ENCODE data around the gene DNAH8.

DNAH8 gene, protein sequence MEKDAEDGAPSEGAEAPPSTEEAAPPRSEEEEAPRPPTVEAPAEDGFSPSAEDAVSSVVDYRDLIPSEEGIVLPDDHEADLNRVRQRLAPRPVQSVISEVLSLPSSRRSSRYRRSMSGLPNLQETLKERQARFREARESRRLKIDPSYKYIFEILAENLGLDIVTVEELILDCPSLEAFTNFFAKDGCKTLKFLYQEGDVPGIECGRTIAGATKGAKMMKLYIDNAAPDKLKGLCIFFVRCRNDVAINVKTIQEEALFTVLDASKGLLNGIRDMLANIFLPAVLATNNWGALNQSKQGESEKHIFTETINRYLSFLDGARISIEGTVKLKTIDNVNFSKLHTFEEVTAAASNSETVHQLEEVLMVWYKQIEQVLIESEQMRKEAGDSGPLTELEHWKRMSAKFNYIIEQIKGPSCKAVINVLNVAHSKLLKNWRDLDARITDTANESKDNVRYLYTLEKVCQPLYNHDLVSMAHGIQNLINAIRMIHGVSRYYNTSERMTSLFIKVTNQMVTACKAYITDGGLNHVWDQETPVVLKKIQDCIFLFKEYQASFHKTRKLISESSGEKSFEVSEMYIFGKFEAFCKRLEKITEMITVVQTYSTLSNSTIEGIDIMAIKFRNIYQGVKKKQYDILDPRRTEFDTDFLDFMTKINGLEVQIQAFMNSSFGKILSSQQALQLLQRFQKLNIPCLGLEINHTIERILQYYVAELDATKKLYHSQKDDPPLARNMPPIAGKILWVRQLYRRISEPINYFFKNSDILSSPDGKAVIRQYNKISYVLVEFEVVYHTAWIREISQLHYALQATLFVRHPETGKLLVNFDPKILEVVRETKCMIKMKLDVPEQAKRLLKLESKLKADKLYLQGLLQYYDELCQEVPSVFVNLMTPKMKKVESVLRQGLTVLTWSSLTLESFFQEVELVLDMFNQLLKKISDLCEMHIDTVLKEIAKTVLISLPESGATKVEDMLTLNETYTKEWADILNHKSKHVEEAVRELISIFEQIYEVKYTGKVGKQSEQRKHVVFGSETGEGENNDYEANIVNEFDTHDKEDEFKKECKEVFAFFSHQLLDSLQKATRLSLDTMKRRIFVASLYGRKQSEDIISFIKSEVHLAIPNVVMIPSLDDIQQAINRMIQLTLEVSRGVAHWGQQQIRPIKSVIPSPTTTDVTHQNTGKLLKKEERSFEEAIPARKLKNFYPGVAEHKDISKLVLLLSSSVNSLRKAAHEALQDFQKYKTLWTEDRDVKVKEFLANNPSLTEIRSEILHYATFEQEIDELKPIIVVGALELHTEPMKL (N-terminal part only)

DNA sequence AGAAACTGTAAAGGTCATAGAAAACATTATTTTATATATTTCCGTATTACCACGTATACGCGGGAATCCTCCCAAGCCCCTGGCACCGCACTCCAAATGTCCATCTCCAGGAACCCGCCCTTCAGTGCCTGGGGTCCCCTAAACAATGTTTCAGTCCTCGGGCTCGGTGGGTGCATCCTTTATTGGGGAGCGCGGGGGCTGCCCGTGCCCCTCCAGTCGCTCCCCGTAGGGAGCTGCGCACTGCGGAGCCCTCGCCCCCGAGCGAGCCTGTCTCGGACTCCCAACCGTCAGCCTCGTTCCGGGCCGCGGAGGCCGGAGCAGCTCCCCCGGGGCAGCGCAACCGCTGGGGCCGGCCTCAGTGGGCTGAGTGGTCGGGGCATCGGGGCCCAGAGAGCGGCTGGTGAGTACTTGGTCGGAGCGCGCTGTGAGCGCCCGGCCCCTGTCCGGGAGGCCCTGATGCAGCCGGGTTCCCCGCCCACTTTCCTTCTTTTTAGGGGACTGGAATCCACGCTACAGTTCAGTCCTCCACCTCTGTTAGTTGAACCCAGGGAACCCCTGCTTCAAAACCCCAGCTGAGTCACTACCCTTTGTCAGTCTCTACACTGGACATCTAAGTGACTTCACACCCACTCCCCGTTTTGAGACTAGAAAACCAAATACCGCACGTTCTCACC lies at the start of gene DNAH8:
Gene DNAH8 (plus strand): TSS at position 296 of the 674 bp plus-strand sequence. CDS start 7,499 bp downstream, outside the sequence.
- DNase-seq (ENCODE audit: low read depth in 2 of 2, low spot score in 1 of 2): no peak

DNA sequence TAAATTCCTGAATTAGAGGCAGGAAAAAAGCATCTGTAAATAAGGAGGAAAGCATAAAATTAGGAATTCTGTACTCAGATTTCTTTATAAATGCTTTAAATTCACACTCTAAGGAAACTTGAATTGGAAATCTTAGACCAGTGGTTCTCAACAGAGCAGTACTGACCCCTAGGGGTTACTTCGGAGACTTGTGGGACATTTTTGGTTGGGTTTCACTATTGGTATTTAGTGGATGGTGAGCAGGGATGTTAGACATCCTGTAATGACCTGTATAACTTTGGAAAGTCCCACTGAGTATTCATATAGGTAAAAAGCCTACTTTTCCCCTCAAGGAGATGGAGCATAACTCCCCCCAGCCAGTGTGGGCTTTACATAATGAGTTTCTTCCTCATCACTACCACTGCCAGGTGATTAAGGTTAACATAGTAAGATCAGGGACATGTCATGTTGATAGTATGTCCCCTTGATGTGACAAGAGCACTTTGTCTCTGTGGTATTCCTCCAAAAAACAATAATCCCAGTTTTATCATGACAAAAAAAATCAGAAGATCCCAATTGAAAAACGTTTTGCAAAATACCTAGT lies 43.1 kb upstream of the DNAH8 start:
- DNase-seq (ENCODE audit: low read depth in 2 of 2, low spot score in 1 of 2): no peak

DNA sequence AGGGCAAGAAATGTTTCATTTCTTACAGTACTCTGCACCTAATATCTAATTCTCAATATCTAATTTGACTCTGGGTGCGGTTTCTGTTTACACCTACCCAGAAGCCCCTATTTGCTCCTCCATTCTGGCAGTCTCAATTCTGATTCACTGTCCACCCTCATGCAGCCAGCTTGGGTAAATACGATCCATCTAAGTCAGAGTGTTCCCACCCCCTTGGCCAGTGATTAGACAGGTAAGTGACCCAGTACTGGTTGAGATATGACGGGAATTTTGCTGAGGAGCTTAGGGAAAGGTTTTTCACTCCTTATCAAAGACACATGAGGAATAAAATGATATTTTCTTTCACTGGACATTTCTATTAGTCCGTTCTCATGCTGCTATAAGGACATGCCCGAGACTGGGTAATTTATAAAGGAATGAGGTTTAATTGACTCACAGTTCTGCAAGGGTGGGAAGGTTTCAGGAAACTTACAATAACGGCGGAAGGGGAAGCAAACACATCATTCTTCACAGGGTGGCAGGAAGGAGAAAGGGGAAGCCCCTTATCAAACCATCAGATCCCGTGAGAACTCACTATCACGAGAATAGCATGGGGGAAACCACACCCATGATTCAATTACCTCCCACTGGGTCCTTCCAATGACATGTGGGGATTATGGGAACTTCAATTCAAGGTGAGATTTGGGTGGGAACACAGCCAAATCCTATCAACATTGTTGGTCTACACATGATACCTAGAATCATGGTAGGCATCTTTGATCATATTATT lies 41.5 kb upstream of the DNAH8 start:
- no peak for DNase-seq (ENCODE audit: low read depth in 2 of 2, low spot score in 1 of 2)

DNA sequence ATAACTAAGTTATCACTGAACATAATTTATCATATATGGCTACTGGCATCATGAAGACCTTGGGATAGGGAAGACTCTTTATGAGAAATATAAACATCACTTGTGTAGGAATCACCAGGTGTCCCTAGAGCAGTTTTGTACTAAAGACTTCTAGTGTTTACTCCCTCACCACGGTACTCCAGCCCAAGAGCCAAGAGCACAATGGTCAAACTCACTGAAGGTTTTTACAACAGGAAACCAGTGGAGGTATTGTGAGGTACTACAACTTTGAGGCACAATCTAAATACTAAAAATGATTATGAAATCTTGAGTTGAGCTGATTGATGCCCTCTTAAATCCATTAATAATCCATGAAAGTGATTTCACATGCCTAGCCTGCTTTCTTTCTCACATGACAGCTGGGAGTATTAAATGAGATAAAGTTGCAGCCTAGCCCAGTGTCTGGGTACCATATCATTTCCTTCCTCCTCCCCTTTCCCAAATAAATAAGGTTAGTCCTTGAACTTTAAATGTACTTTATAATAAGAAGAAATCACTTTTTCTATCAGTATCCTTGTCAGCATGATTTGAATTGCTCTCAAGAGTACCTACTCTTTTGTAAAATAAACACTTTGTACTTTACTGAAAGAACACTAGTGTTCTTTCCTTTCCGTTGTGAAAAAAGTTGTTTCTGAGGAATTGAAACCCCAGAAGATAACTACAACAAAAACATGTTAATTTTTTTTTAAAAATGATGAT lies 38.7 kb upstream of the DNAH8 start:
- DNase-seq (ENCODE audit: low read depth in 2 of 2, low spot score in 1 of 2): no peak

DNA sequence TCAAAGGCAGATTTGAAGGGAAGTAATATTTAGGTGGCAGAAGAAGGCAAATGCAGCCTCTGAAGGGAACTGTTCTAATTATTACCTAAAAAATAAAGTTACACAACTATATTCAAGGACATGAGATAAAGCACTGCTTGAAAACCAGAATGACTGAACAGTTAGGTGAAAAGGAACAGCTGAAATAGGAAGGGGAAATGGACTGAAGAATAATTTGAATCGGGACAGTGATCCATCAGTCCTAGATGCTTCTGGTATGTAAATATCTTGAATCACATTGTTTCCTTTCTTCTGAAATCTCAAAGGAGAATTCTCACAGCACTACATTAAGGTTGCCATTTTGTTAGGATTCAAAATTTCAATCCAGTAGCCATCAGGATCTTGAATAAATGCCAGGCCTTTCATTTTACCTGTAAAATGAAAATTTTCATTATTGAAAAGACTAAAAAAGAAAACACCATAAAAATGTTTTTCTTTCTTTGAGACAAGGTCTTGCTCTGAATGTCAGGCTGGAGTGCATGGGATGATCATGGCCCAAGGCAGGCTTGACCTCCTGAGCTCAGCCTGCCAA lies 38.1 kb upstream of the DNAH8 start:
- DNase-seq (ENCODE audit: low read depth in 2 of 2, low spot score in 1 of 2): no peak

DNA sequence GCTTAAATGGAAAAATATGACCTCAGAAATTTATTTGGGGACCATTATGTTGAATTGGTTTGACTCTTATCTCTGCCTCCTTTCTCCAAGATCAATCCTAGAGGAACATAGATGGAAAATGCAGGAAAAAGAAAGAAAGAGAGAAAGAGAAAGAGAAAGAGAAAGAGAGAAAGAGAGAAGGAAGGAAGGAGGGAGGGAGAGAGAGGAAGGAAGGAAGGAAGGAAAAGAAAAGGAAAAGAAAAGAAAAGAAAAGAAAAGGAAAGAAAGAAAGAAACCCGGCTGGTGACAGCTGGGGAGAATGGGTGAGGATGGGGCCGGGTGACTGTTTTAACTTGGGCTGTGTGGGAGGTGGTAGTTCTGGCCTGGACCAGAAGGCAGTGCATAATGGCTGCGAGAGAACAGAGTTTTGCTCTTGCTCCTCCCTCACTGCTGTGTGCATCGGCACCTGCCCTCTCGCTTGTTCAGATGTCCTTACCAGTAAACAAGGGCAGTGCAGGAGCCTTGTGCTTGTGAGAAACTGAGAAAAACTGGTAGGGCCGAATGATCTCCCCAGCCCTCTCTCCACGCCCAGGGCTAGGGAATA lies 36.8 kb upstream of the DNAH8 start:
- DNase-seq (ENCODE audit: low read depth in 2 of 2, low spot score in 1 of 2): no peak

DNA sequence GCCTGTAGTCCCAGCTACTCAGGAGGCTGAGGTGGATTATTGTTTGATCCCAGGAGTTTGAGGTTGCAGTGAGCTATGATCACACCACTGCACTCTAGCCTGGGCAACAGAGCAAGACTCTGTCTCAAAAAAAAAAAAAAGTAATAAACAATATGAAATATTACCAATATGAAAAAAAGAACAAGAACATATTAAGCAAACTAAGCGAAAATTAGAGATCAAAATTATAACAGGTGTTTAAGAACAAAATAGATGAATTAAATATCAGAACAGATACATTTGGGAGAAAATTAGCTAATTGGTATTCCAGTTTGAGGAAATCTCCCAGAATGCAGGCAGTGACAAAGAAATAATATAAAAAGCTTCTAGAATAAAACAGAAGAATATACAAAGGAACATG lies 35.4 kb upstream of the DNAH8 start:
- DNase-seq (ENCODE audit: low read depth in 2 of 2, low spot score in 1 of 2): no peak

DNA sequence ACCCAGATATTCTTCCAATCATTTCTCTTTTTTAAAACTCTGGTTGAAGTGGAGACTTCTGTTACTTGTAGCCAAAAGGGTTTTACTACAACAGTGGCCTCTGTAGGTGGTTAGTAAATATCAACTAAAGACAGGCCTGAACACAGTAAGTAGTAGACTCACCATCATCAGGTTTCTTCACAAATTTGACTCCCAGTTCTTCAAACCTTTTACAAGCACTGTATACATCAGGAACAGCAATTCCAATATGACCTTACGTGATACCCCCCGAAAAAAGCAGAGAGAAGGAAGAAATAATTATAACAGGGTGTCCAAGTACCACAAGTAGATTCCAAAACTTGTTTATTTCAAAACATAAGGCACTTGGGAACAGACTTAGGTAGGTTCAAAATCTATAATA lies 33.3 kb upstream of the DNAH8 start:
- DNase-seq (ENCODE audit: low read depth in 2 of 2, low spot score in 1 of 2): no peak

DNA sequence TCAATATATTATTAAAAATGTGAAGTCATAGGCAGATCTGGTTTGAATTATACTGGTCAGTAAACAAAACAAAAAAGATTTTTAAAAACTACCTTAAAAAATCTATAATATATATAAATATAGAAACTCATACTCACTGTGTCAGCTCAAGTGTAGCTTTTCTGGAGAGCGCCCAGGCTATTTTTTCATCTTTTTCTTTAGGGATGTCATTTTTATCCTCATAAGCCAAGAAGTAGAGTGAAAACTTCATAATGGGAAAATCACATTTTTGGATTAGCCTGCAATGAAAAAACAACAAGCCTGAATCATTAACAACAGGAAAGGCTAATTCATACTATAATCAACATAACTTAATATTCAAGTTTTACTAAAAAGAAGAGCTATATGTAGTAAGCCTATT lies 30.9 kb upstream of the DNAH8 start:
- no peak for DNase-seq (ENCODE audit: low read depth in 2 of 2, low spot score in 1 of 2)

DNA sequence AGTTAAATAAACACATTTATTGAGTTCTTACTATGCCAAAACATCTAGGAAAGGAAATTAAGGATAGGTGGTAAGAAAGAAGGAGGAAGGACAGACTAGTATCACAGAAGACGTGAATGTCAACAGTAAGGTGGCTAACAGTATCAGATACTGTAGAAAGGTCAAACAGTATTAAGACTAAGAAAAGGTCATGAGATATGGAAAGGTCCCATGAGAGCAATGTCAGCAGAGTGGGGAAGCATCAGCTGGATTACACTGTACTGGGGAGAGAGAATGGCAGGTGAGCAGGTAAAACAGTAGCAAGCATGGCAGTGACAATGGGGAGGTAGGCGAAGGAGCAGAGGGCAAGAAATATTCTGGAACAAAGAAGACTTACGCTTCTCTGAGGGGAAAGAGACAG lies 30.2 kb upstream of the DNAH8 start:
- no peak for DNase-seq (ENCODE audit: low read depth in 2 of 2, low spot score in 1 of 2)

DNA sequence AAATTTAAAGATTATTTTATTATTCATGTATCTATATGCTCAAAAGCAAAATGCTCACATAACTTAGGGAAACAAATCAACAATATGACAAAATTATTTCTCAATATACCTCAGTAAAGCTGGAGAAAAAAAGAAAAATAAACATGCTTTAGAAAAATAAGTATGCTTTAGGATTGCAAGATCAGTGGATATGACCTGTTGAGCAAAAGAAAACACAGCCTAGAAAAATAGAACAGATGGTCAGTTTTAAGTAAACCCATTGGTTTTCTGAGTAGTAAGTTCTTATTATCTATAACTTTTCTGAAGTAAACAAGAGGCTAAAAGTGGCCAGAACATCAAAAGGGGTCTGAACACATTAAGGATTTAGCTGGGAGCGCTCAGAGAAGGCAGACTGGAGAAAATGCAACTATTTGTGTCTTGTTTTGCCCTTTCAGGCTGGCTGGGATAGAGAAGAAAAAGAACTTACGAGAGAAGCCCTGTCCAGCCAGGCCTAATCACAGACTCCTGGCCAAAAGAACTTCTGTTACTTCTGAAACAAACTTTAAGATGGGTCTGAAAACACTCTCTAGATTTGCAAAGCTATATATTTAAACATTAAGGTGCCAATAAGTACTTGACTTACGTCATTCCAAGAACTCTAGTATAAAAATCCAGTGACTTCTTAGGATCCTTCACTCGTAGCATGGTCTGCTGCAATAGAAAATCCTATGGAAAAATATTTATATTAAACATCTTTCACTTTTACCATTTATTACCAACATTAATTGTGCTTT lies 28.7 kb upstream of the DNAH8 start:
- no peak for DNase-seq (ENCODE audit: low read depth in 2 of 2, low spot score in 1 of 2)

DNA sequence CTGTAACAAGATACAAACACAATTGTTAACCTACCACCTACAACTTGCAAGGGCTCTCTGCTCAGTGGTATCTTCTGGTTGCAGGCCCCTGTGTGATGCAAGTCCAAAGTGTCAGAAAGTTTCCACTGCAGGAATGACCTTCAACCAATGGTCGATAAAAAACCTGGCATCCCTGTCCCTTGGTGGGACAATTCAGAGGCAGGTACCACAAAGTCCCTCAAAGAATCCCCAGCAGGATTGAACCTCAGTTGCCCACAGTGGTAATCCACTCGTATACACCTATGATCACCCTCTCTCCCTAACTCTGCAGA lies 28.1 kb upstream of the DNAH8 start:
- DNase-seq (ENCODE audit: low read depth in 2 of 2, low spot score in 1 of 2): no peak

DNA sequence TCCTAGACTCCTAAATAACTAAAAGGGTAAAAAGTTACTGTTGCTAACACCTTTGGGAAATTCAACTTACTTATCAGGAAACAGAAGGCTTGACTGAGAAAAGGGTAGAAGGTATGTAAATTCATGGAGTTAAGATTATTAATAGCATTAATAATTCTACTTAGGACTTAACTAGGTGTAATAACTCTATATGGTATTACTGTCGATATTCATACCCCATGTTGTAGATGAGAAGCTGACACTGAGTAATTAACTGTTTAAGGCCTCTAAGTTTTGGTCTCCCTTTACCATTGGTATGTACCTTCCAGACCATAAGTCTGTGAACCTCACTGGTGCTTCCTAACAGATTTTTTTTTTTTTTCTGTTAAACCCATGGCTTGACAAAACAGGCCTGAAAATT lies 27.6 kb upstream of the DNAH8 start:
- no peak for DNase-seq (ENCODE audit: low read depth in 2 of 2, low spot score in 1 of 2)

DNA sequence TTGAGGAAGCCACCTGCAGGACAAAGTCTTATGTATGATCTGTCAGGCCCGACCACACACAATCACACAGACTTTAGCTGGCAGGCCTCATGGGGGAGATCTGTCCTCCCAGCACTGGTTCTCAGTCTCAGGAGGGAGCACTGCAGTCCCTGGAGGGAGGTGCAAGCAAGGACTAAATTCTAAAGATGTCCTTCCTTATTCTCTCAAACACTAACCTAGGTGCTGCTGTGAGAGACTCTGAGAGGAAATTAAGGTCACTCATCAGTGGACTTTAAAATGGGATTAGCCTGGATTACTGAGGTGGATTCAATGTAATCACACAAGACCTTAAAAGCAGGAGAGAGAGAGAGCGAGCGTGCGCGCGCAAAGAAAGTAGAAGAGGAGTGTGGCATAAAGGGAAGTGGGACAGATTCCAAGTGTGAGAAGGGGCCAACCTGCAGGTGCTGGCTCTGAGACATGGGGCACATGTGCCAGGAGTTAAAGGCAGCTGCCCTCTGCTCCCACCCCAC lies 26.5 kb upstream of the DNAH8 start:
- DNase-seq (ENCODE audit: low read depth in 2 of 2, low spot score in 1 of 2): no peak

DNA sequence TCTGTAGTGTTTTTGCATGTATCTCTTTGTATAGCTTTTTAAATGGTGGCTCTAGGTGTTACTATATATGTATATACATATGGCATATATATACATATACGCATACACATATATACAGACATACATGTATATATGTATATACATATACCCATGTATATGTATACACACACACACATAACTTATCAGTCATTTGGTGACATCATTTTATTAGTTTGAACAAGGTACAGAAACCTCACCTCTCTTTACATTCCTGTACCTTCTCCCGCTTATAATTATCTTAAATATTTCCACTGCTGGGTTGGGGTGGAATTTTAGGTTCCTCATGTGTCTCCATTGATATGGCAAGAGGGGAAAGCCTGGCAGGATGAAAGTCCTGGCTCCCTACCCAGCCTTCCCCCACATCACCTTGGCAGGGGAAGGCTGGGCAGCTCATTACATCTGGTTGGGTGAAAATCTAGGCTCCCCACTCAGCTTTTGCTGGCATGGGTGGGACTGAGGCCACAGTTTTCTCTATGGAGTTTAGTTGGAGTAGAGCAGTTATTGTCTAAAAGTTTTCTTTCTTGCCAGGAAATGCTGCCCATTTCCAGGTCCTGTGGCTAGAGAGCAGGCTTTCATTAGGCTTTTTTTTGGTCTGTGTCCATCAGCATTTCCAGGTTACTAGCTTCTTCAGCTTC lies 19.7 kb upstream of the DNAH8 start:
- DNase-seq (ENCODE audit: low read depth in 2 of 2, low spot score in 1 of 2): no peak

DNA sequence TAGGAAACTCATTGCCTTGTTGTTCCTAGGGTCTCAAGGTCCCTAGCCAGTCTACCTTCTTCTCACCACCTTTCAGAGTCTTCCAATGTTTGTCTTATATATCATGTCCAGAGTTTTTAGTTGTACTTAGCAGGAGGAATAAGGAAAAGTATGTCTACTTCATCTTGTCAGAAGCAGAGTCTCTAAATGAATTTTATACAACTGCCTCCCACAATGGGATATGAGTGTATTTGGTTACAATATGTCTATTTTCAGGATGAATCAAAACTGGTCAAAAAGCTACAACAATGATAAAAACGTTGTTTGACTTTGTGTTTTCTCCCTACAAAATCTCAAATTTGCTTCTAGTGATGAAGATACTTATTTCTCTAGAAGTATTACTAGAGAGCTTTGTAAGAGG lies 19.2 kb upstream of the DNAH8 start:
- DNase-seq (ENCODE audit: low read depth in 2 of 2, low spot score in 1 of 2): no peak

DNA sequence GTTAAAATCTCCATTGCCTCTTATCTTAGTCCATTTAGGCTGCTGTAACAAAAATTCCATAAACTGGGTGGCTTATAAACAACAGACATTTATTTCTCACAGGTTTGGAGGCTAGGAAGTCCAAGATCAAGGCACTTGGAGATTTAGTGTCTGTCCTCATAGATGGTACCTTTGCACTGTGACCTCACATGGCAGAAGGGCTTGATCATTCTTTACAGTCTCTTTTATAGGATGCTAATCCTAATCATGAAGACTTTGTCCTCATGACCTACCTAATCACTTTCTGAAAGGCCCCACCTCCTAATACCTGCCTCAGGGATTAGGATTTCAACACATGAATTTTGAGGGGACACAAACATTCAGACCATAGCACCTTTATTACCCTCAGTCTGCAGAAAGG lies 18.8 kb upstream of the DNAH8 start:
- no peak for DNase-seq (ENCODE audit: low read depth in 2 of 2, low spot score in 1 of 2)

Data from stimulated activated CD8-positive, alpha-beta memory T cell treated with anti-CD3 and anti-CD28 coated beads, Interleukin-4, amount 100 ng/mL, for 1 hour (primary cell).